ENCODE data around the gene CREB5.

Gene CREB5

DNA sequence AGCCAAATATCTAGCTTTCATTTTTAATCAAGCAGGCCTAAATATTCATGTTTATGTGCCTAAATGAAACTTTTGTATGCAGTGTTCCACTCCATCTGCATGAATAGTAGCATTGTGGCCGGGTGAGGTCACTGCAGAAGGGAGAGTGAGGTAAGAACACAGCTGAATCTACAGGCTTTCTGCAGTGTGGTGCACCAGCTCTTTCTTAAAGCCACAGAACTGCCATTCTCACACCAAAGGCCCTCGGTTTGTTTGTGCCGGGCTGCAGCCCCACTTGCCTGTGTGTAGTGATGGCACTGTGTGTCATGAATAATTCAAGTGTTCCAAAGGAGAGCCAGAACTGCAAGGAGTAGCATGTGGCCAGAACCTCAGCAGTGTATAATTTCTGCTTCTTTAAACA lies 341.7 kb downstream of the CREB5 start:
- no peak for FAIRE-seq
- DNase-seq (ENCODE audit: insufficient read length), result no peak
- no peak for TF ChIP-seq POLR2A (IDR thresholded peaks at IDR 0.05; ENCODE audit: low read depth, low read length)
- TF ChIP-seq TAF1 (IDR thresholded peaks at IDR 0.05; ENCODE audit: borderline replicate concordance, low read depth, low read length), result no peak
- no peak for TF ChIP-seq POLR2AphosphoS5 (IDR thresholded peaks at IDR 0.05; ENCODE audit: low read depth, low read length)

DNA sequence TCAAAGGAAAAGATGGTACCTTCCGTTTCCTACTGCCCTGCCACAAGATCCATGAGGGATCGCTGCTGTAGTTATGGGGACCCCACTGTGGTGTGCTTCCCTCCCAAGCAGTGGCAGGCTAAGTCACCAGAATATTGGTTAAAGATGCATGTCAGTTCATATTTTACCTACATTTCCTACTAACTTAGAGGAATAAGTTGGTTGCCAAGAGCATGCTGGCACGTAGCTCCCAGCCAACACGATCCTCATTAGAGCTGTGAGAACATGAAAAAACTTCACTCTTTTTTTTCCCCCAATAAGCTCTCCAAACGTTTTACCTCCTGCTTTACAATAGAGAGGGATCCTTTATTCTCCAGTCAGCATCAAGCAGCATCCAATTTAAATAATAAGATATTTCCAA lies 342.1 kb downstream of the CREB5 start:
- FAIRE-seq, result no peak
- DNase-seq (ENCODE audit: insufficient read length), result no peak
- TF ChIP-seq POLR2A (IDR thresholded peaks at IDR 0.05; ENCODE audit: low read depth, low read length) (no peak), TAF1 (IDR thresholded peaks at IDR 0.05; ENCODE audit: borderline replicate concordance, low read depth, low read length) (no peak), POLR2AphosphoS5 (IDR thresholded peaks at IDR 0.05; ENCODE audit: low read depth, low read length) (no peak)

DNA sequence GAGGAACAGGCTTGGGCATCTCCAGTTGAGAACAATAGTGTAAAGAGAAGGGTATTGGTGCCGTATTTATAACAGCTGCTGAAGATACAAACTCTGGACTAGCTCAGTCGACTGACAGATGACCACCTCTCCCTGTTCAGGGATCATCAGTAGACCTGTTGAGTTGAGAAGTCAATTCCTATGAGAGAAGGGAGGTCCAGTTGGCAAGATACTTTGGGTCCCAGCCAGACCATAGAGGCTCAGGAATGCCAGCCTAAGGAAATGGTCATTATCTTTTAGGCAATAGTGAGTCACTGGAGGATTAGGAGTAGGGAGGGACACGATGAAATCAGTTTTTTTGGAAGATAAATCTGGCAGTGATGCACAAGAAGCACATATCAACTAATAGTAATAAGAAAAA lies 342.9 kb downstream of the CREB5 start:
- DNase-seq (ENCODE audit: insufficient read length), result no peak
- no peak for FAIRE-seq
- no peak for TF ChIP-seq POLR2A (IDR thresholded peaks at IDR 0.05; ENCODE audit: low read depth, low read length)
- no peak for TF ChIP-seq TAF1 (IDR thresholded peaks at IDR 0.05; ENCODE audit: borderline replicate concordance, low read depth, low read length)
- TF ChIP-seq POLR2AphosphoS5 (IDR thresholded peaks at IDR 0.05; ENCODE audit: low read depth, low read length), result no peak

DNA sequence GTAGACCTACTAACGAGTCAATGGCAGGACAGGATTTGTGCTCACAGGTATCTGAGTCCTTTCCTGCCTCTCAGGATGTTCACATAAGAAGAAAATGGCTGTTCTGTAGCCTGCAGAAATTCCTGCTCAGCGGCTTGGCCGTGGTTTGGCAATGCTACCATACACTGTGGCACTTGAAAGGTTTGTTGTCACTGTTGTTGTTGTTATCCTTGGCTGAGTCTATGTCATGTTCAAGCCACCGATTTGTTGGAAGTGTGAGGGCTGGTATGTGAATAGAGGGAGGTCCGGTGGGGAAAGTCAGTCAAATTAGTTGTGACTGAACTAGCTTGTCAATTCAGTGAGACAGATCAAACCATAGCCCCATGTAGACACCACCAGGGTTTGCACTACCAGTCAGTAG lies 345.9 kb downstream of the CREB5 start:
- no peak for DNase-seq (ENCODE audit: insufficient read length)
- FAIRE-seq, result no peak
- TF ChIP-seq TAF1 (IDR thresholded peaks at IDR 0.05; ENCODE audit: borderline replicate concordance, low read depth, low read length), result no peak
- TF ChIP-seq POLR2A (IDR thresholded peaks at IDR 0.05; ENCODE audit: low read depth, low read length), result no peak
- no peak for TF ChIP-seq POLR2AphosphoS5 (IDR thresholded peaks at IDR 0.05; ENCODE audit: low read depth, low read length)

DNA sequence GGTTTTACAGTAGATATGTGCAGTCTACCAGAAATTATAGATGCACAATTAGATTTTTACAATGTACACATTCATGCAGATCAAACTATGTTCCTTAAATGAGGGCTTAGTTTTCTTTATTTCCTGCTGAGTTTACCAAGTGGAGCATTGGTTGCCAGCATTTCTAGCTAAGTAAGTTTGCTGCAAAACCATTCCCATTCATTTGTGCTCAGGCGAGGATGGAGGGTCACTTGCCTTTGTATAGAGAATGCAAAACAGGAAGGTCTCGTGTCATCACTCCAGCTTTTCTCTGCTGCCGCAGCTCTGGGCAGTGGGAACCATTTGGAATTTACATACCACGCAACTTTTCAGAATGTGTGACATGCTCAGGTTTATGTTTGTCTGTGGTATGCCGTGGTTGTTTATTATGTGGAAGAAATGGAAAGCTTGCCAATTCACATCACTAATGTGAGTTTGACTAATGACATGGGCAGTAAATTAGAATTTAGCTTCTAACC lies 347.2 kb downstream of the CREB5 start:
- TF ChIP-seq TAF1 (IDR thresholded peaks at IDR 0.05; ENCODE audit: borderline replicate concordance, low read depth, low read length) (no peak), POLR2A (IDR thresholded peaks at IDR 0.05; ENCODE audit: low read depth, low read length) (no peak), POLR2AphosphoS5 (IDR thresholded peaks at IDR 0.05; ENCODE audit: low read depth, low read length) (no peak)
- no peak for DNase-seq (ENCODE audit: insufficient read length)
- FAIRE-seq, result no peak

DNA sequence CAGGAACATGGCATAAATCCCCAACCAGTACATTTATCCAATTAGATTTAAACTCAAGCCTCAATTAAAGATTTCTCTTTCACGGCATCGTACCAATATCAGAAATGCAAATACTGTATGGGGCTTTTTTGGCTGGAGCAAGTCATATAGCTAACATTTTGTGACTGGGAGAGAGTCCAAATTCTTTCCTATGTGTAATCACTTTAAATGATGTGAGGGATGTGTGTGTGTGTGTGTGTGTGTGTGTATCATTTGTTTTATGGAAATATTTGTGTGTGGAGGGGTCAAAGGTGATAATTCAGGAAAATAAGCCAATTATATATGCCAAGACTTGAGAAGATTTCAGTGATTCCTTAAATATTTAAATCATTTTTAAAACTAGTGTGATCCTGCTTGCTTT lies 349.2 kb downstream of the CREB5 start:
- FAIRE-seq (no peak), DNase-seq (ENCODE audit: insufficient read length) (no peak)
- TF ChIP-seq TAF1 (IDR thresholded peaks at IDR 0.05; ENCODE audit: borderline replicate concordance, low read depth, low read length), result no peak
- no peak for TF ChIP-seq POLR2A (IDR thresholded peaks at IDR 0.05; ENCODE audit: low read depth, low read length)
- no peak for TF ChIP-seq POLR2AphosphoS5 (IDR thresholded peaks at IDR 0.05; ENCODE audit: low read depth, low read length)

DNA sequence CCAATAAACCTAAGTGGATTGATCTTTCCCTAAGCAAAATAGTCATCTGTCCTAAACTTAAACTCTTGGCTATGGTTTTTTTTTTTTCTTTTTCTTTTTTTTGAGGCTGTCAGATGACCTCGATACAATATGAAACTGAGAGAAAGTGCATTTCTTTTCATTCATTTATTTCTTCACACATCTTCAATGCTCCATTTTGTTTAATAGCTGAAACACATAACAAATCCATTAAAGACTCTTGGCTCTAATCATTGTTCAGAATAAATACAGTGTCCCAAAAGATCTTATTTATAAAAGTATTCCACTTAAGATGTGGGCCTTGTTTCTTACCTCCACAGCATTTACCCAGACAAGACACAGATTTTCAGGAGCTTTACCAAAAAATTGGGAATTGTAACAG lies 350.3 kb downstream of the CREB5 start:
- no peak for FAIRE-seq
- no peak for DNase-seq (ENCODE audit: insufficient read length)
- TF ChIP-seq TAF1 (IDR thresholded peaks at IDR 0.05; ENCODE audit: borderline replicate concordance, low read depth, low read length), result no peak
- TF ChIP-seq POLR2AphosphoS5 (IDR thresholded peaks at IDR 0.05; ENCODE audit: low read depth, low read length), result no peak
- TF ChIP-seq POLR2A (IDR thresholded peaks at IDR 0.05; ENCODE audit: low read depth, low read length), result no peak

DNA sequence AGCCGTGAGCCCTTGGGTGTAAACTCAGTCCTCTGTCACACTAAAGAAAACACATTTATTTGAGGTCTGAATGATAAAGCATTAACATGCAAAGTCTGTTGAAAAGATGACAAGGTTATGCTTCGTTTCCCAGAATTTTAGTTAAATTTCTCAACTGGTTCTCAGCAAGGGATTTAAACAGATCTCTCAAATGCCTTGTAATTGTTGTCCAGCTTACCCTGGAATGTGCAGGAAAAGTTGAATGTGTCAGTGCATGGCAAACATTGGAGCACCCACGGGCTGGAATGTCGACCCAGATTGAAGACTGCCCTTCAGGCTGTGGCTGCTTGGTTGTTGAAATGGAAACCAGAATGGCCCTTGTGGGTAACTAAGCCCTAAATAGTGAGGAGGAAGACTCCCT lies 354.0 kb downstream of the CREB5 start:
- TF ChIP-seq TAF1 (IDR thresholded peaks at IDR 0.05; ENCODE audit: borderline replicate concordance, low read depth, low read length) (no peak), POLR2AphosphoS5 (IDR thresholded peaks at IDR 0.05; ENCODE audit: low read depth, low read length) (no peak), POLR2A (IDR thresholded peaks at IDR 0.05; ENCODE audit: low read depth, low read length) (no peak)
- FAIRE-seq (no peak), DNase-seq (ENCODE audit: insufficient read length) (no peak)

DNA sequence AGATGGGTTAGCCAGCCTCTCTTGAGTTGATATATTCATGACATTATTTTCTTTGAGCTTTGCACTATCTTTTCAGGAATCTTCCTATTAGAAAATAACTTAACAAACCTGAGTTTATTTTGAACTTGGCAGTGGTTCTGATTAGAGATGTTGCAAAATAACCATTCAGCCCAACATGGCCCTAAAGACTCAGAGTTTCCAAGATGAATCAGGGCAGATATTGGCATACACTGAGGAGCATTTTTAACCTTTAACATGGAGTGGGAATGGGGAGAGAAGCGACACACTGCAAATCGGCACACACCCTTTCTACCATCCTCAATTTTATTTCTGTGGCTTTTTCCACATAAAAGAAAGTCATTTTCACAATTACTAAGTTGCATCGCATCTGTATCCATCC lies 355.0 kb downstream of the CREB5 start:
- DNase-seq (ENCODE audit: insufficient read length) (no peak), FAIRE-seq (no peak)
- no peak for TF ChIP-seq POLR2AphosphoS5 (IDR thresholded peaks at IDR 0.05; ENCODE audit: low read depth, low read length)
- no peak for TF ChIP-seq TAF1 (IDR thresholded peaks at IDR 0.05; ENCODE audit: borderline replicate concordance, low read depth, low read length)
- no peak for TF ChIP-seq POLR2A (IDR thresholded peaks at IDR 0.05; ENCODE audit: low read depth, low read length)

DNA sequence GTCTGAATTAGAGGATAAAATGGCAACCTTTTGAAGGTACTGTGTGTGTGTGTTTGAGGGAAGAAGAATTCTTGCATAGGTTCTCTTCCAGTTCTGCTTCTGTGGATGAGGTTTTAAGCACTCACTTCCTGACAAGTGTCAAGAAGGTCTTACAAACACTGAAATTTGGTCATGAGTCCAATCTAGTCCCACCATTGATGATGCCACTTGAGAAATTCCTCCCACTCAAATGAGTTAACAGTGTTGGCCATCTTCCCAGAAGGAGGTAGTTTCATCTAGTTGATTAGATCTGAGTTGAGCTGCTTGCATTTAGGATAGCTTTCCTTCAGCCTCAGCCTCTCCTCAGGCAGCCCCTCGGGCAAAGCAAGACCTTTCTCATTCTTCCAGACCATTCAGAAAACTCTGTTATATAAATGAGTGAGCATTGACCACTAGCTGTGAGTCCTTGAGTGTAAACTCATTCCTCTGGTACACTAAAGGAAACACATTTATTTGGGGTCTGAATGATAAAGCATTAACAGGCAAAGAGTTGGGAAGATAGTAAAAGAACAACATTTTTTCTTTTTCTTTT lies 356.3 kb downstream of the CREB5 start:
- TF ChIP-seq POLR2A (IDR thresholded peaks at IDR 0.05; ENCODE audit: low read depth, low read length), result no peak
- TF ChIP-seq POLR2AphosphoS5 (IDR thresholded peaks at IDR 0.05; ENCODE audit: low read depth, low read length), result no peak
- no peak for TF ChIP-seq TAF1 (IDR thresholded peaks at IDR 0.05; ENCODE audit: borderline replicate concordance, low read depth, low read length)
- FAIRE-seq (no peak), DNase-seq (ENCODE audit: insufficient read length) (no peak)

DNA sequence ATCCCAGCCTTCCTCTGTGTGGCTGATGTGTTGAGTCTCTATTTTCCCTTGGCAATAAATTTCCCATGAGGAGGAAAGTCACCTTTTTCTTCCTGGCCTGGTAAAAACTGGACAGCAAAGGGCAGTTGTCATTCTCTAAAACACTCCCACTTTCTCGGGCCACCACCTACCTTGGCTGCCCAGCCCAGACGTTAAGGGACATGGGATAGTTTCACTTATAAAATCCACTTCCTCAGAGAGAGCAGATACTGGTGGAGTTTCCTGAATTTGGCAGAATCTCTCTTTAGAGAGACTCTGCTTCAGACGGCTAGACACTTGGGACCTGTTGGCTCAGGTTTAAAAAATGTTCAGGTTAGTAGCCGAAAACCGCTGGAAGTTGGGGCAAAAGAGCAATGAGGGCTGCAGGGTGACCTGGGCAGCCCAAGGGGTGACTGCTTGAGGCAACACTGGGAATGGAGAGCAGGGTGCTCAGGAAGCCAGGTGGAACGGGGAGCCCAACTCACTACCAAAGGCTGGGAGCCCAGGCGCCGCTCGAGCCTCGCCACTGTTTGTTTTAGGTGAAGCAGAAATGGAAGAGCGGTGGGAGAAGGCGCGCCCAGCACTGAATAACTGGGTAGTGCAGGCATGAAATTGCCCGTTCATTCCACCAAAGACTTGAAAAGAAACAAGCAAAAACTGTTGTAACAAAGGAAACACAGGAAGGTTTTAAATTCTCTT lies 359.7 kb downstream of the CREB5 start:
- DNase-seq (ENCODE audit: insufficient read length) (no peak), FAIRE-seq (no peak)
- no peak for TF ChIP-seq POLR2AphosphoS5 (IDR thresholded peaks at IDR 0.05; ENCODE audit: low read depth, low read length)
- no peak for TF ChIP-seq POLR2A (IDR thresholded peaks at IDR 0.05; ENCODE audit: low read depth, low read length)
- TF ChIP-seq TAF1 (IDR thresholded peaks at IDR 0.05; ENCODE audit: borderline replicate concordance, low read depth, low read length), result no peak

Data from GM12892 (cell line).